Measurements from ENCODE around the gene TIMP2.

TIMP2 gene

GRCh38 chr17:78901806-78902205 is 23.4 kb downstream of the TIMP2 start:
- Histone ChIP-seq H3K27me3 (ENCODE audit: low read depth, low read length) (no peaks in the 10 kb centered on the region), H3K36me3 (replicated peaks; ENCODE audit: low read depth, low read length) (no peaks in the 10 kb centered on the region), H3K4me2 (ENCODE audit: low read length) (no peak overlapping the region), H4K20me1 (ENCODE audit: insufficient read depth, low read length) (no peaks in the 10 kb centered on the region), H3K9me3 (ENCODE audit: insufficient read depth, low read length) (no peaks in the 10 kb centered on the region), H3K4me3 (ENCODE audit: low read length) (no peak overlapping the region), H3K27ac (ENCODE audit: low read length) (no peak overlapping the region), H3K9ac (ENCODE audit: low read length) (no peak overlapping the region), H3K79me2 (ENCODE audit: low read length) (no peaks in the 10 kb centered on the region), H2AFZ (ENCODE audit: low read depth, low read length) (no peak overlapping the region), H3K4me1 (ENCODE audit: low read length) (no peaks in the 10 kb centered on the region)
- no peak for TF ChIP-seq EZH2phosphoT487 (IDR thresholded peaks at IDR 0.05; ENCODE audit: low read depth)
- no peak for TF ChIP-seq CTCF (IDR thresholded peaks at IDR 0.05; ENCODE audit: low read depth, low read length)

GRCh38 chr17:78900816-78901215 is 24.4 kb downstream of the TIMP2 start:
- Histone ChIP-seq H3K4me2 (ENCODE audit: low read length) (no peak overlapping the region), H2AFZ (ENCODE audit: low read depth, low read length) (no peak overlapping the region), H3K79me2 (ENCODE audit: low read length) (no peaks in the 10 kb centered on the region), H3K4me1 (ENCODE audit: low read length) (no peaks in the 10 kb centered on the region), H3K27ac (ENCODE audit: low read length) (no peak overlapping the region), H3K9ac (ENCODE audit: low read length) (no peak overlapping the region), H3K27me3 (ENCODE audit: low read depth, low read length) (no peaks in the 10 kb centered on the region), H3K9me3 (ENCODE audit: insufficient read depth, low read length) (no peaks in the 10 kb centered on the region), H3K4me3 (ENCODE audit: low read length) (no peak overlapping the region), H4K20me1 (ENCODE audit: insufficient read depth, low read length) (no peaks in the 10 kb centered on the region), H3K36me3 (replicated peaks; ENCODE audit: low read depth, low read length) (no peaks in the 10 kb centered on the region)
- TF ChIP-seq EZH2phosphoT487 (IDR thresholded peaks at IDR 0.05; ENCODE audit: low read depth) (no peak), CTCF (IDR thresholded peaks at IDR 0.05; ENCODE audit: low read depth, low read length) (no peak)

GRCh38 chr17:78899361-78900260 is 25.6 kb downstream of the TIMP2 start:
- H3K4me2 ChIP-seq (ENCODE audit: low read length) = no peak overlapping the region

More at GRCh38 chr17:78899361-78900260, 25.6 kb downstream of the TIMP2 start:
- Histone ChIP-seq H3K36me3 (replicated peaks; ENCODE audit: low read depth, low read length) (no peaks in the 10 kb centered on the region), H4K20me1 (ENCODE audit: insufficient read depth, low read length) (no peaks in the 10 kb centered on the region), H2AFZ (ENCODE audit: low read depth, low read length) (no peak overlapping the region), H3K27me3 (ENCODE audit: low read depth, low read length) (no peaks in the 10 kb centered on the region), H3K9me3 (ENCODE audit: insufficient read depth, low read length) (no peaks in the 10 kb centered on the region), H3K79me2 (ENCODE audit: low read length) (no peaks in the 10 kb centered on the region), H3K4me1 (ENCODE audit: low read length) (no peaks in the 10 kb centered on the region), H3K4me3 (ENCODE audit: low read length) (no peak overlapping the region), H3K9ac (ENCODE audit: low read length) (no peak overlapping the region), H3K27ac (ENCODE audit: low read length) (no peak overlapping the region)
- TF ChIP-seq CTCF (IDR thresholded peaks at IDR 0.05; ENCODE audit: low read depth, low read length) (no peak), EZH2phosphoT487 (IDR thresholded peaks at IDR 0.05; ENCODE audit: low read depth) (no peak)

Data from OCI-LY3 (cell line).